NCI-H345 (cell line): ENCODE results near the gene FBXO10.
"Not testable (repeated sequence)": the region's sequence is repeated elsewhere in the genome, so short reads cannot be mapped to it uniquely, and the experiment has no call there.

Experiments used
- DNase-seq: peaks from one replicate; lab custom pipeline; 2025; lab: John Stamatoyannopoulos, UW

FBXO10 gene

DNA sequence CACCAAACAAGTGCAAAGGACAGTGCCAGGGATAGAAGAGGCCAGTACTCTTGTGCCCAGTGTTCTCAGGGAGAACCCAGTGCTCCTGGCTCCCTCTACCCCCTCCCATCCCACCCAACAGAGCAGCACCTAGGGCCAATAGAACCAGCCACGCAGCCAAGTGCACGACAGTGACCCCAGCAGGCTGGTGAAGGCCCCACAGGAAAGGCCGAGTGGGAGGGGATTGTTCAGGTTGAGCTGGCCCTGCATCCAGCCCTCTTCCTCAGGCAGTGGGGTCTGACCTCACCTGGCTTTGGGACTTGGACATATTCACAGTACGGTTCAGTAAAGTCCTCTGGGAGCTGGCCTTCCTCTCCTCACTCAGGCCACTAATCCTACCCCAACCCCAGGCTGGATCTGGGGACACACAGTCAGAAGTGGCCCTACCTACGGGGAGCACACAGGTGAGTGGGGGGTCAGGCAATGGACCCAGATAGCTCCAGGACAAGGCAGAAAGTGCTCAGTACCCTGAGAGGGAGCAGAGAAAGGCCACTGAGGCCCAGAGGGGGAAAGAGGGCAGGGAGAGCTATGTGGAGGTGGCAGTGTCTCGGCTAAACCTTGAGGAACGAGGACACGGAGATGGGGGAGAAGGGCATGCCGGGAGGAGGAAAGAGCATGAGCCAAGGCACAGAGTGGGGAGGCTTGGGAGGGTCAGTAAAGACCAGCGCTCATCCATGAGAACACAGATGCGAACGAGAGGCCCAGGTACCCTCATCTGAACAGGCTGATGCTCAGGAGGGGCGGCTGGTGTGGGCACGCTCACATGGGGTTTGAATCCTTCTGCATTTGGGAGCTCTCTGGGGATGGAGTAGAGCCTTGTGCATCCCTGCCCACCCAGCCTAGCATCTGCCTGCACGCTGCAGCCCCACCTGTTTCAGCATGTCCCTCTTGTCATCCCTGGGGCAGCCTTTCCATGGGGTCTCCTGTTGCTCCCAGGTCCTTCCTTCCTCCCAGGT is 64.9 kb downstream of the FBXO10 start:
- no peak for DNase-seq

DNA sequence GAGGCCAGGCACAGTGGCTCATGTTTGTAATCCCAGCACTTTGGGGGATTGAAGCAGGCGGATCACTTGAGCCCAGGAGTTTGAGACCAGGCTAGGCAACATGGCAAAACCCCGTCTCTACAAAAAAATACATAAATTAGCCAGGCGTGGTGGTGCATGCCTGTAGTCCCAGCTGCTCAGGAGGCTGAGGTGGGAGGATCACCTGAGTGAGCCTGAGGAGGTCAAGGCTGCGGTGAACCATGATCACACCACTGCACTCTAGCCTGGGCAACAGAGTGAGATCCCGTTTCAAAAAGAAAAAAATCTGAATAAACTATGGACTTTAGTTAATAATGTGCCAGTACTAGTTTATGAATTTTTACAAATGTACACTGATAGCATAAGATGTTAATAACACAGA is 66.1 kb downstream of the FBXO10 start:
- not testable (repeated sequence) for DNase-seq

DNA sequence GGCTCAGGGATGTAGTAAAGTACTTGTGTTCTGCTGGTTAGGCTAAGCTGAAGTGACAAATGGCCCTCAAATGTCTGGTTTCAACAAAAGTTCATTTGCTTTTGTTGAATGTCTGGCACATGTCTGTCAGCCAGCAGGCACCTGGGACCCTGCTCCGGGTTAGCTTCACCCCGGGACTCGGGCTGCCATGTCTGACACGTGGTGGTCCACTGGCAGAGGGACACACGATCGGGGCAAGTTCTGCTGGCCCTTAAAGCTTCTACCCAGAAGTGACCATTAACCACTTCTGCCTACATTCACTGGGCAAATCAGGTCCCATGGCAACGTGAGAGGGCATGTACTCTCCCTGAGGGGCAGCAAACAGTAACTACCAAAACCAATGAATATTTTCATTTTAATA is 66.6 kb downstream of the FBXO10 start:
- no peak for DNase-seq

DNA sequence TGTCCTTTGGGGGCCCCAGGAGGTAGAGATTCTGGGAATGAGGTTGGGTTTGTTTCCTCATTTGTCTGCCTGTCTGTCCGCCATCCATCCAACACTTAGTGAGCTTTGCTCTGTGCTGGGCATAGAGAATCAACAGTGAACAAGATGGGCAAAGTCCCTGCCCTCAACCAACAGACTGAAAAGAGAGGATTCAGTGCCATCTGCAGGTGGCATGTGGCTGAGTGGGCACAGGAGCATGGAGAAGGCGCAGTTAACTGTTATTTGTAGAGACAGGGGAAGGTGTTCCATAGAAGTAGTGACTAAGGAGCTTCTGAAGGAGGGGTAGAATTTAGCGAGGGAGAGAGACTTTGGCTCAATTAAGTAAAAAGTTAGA is 67.4 kb downstream of the FBXO10 start:
- DNase-seq, result no peak

DNA sequence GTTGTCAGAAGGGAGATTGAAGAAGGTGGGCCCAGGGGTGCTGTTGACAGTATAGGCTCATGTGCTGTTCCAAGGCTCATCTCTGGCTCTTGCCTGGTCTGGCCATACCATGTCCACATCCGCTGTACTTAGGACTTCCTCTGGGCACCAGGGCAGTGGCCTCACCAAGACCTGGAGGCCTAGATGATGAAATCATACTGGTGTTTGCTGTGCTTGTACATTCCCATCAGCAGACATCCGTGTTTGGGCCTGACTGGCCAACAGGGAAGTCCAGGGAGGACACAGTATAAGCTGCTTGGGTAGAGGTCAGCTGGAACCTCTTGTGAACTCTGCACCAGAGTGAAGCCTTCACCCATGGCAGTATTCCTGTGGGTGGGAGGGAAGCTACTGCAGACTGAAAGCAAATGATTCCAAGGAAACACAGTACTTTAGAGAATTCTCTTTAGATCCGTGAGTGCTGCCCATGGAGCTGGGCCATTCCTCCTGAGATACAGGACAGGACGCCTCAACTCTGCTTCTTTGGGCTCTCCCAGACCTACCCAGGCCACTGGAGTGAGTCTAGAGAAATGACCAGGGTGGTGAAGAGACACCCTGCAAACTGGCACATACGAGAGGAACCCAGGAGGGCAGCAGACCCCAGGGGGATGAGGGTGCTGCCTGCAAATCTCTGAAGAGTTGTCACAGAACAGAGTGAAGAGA is 67.9 kb downstream of the FBXO10 start:
- DNase-seq, result no peak

DNA sequence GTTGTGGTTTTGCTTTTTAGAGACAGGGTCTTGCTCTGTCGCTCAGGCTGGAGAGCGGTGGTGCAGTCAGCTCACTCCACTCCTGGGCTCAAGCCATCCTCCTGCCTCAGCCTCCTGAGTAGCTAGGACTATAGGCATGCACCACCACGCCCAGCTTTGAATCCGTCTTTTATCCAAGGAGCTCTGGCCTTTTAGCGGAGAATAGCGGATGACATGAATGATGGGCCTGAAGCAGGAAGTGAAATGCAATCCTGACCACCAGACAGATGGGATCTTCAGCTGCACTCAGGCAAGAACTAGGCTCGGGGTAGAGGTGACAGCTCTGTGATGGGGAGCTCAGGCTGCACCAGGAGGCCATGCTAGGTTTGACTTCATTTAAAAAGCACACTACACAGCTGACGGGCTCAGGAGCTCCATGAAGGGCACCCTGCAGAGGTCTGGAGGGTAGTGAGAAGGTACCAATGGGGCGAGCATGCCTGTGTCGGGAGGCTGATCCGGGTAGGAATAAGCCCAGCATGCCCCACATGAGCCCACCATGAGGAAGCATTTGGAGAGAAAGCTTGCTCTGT is 68.5 kb downstream of the FBXO10 start:
- DNase-seq, result no peak

DNA sequence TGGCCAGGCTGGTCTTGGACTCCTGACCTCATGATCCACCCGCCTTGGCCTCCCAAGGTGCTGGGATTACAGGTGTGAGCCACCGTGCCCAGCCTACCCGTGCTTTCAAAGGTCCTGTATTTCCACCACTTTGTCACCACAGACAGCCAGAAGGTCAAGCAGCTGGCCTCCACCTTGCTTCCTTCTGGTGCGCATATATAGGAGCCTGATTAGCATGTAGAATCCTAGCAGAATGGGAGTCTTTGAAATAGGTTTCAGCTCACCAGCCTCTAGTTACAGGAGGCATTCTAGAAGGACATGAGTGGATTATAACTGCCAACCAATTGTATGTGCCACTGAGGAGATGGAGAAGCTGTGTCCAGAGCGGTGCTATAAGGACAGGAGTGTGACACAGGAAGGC is 71.6 kb downstream of the FBXO10 start:
- DNase-seq, result no peak

DNA sequence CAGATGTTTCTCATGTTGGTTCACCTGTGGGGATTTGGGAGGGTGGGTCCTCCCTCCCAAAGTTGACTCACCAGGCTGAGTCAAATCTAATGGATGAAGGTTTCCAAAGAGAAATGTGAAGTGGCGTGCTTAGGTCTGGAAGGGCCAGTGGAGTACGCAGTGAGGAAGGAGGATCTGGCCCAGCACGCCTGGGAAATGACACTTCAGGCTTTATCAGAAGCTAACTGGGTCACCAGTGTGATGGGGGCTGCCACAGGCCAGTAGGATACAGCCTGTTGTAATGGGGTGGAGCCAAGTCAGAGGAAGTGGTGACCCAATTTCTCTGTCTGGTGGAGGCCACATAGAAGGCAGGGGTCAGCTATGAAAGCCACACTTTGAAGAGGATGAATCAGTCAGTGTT is 72.4 kb downstream of the FBXO10 start:
- DNase-seq, result no peak

DNA sequence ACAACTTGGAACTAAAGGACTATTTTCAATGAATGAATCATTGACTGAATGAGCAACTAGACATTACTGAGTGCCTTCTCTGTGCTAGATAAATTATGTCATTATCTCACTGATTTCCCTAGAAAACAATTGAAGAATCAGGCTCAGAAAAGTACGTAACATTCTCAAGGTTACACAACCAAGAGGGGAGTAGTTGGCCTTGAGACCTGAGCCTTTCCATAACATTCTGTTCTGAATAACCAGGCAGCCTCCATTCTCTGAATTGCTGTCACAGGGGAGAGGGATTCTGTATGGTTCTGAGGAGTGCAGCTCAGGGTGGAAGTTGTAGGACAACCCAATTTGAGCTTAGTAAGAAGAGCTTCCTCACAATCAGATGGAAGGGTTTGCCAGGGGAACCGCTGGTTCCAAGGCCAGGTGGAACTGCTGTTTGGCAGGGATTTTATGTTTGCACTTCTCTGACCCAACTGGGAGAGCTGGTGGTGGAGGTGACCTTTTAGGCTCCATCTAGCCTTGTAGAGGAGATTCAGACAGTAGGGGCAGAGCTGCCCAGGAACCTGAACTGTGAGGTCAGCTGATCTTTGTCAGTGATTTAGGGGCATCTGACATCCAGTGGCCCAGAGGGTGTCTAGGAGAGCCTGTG is 74.1 kb downstream of the FBXO10 start:
- DNase-seq, result no peak

DNA sequence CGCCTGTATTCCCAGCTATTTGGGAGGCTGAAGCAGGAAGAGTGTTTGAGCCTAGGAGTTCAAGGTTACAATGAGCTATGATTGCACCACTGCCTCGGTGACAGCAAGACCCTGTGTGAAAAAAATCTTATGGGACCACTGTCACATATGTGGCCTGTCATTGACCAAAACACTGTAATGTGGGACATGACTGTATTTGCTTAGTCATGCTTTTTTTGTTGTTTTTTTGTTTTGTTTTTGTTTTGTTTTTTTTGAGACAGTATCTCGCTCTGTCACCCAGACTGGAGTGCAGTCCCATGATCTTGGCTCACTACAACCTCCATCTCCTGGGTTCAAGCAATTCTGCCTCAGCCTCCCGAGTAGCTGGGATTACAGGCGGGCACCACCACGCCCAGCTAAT is 76.9 kb downstream of the FBXO10 start:
- DNase-seq, result no peak

DNA sequence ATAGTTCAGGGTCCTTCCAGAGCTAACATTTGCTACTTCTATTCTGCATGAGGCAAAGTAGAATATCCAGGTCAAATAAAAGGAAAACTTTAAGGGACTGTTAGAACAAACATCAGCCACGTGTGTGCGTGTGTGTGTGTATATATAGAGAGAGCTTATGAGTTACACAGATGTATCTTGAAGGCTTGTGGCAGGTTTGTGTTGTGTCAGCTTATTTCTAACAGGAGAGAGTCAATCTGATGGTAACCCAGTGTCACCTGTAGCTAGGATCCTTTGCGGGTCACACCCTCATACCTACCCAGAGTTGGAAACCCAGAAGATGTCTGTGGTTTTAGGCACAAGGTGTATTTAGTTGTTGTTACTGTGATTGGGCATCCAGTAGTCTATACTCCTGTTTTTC is 77.7 kb downstream of the FBXO10 start:
- DNase-seq, result no peak

DNA sequence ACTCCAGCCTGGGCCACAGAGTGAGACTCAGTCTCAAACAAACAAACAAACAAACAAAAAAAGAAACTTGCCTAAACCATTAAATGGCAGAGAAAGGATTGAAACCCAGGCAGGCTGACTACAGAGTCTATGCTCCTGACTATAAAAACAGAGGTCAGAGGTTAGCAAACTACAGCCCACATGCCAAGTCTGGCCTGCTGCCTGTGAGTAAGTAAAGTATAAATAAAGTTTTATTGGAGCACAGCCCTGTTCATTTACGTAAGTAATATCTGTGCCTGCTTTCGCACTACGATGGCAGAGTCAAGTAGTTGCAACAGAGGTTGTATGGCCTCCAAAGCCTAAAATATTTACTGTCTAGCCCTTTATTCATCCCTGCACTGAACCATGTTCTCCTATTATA is 78.9 kb downstream of the FBXO10 start:
- no peak for DNase-seq

DNA sequence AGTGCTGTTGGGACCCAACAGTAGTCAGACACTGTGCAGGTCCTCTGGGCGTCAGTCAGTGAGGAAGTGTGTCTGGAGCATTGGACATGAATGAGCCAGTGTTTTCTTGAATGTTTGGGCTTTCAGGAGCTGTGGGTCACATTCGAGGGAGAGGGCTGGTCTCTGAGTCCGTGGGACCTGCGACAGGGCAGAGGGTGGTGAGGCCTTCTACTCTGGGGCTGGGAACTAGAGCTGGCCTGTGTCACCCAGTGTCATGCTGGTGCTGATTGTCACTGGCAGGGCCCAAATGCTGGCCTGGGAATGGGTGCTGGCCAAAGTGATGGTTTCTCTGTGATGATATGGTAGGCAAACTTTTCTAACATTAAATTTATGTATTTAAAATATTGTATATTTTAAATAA is 80.2 kb downstream of the FBXO10 start:
- no peak for DNase-seq

DNA sequence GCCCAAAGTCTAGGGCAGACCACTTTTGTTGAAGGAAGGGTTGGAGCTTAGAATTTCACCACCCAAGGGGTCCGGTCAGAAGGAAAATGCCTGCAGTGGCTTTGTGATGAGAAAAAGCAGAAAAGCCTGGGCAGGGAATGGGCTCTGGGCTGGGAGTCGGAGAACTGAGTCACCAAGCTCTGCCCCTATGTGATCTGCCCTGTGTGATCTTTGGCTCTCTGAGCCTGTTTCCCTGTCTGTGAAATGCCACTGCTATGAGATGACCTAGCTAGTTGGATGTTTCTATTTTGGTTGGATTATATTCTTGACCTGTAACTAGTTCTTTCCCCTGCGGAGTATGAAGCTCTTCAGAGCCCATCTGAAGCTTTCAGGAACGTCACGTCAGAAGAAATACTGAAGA is 80.6 kb downstream of the FBXO10 start:
- DNase-seq, result no peak

DNA sequence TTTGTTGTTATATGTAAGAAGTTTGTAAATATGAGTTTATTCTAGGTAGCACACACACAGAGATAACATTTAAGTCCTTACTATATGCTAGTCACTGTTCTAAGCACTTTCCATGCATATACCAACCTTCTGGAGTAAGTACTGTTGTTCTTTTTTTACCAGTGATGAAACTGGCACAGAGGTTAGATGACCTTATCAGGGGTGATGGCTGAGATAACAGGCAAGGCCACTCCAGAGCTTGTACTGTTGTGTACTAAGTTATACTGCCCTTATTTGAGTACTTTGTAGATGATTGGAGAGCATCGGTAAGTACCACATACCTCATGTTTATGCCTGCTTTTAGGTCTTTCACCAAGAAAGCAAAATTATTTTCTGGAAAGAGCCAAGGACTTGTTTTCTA is 84.2 kb downstream of the FBXO10 start:
- no peak for DNase-seq

DNA sequence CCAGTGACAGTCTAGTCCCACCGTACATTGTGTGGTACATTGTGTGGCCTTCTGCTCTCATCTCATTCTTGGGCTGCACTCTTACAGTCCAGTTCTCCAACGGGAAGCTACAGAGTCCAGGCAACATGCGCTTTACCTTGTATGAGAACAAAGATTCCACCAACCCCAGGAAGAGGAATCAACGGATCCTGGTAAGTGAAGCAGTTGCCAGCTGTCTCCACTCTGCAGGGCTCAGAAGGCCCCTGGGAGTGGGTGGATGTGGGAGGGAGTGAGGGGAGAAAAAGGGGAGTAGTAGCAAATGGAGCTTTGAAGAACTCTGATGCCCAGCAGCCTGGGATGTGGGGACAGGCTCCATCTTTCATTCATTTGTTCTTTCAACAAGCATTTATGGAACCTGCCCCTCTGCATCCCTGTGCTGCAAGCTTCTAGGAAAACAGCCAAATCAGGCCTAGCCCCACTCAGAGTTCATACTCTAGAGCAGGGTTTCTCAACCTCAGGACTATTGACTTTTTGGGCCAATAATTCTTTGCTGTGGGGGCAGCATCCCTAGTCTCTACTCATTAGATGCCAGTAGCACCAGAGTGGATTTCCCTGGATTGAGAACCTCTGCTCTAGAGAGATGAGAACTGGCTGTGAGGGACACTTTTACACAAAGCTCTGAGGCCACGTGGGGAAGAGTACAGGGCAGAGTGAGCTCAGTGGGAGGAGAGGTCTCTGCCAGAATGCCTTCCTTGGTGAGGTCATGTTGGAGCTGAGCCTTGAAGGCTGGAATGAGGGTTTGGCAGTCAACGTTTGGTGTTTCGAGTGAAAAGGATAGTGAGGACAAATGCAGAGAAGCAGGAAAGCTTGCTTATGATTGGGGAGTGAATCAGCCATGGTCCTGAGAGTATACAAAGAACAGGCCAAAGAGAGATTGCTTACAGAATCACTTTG is 89.3 kb downstream of the FBXO10 start:
- DNase-seq, result no peak

DNA sequence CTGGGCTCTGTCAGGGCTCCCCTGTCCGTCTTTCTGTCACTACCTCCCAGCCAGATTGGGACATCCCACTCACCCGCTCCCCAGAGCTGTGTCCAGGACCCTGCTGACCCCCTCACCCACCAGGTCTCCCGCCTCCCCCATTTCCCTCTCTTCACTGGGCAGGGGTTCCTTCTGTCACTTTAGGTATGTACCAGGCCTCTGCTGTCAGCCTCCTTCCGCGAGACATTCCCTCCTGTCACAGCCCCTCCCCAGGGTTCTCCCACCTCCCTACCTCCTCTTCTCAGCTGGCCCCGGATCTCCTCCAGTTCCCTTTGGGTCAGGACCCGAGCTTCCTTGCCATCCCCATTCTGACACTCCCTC is 89.9 kb downstream of the FBXO10 start:
- no peak for DNase-seq

DNA sequence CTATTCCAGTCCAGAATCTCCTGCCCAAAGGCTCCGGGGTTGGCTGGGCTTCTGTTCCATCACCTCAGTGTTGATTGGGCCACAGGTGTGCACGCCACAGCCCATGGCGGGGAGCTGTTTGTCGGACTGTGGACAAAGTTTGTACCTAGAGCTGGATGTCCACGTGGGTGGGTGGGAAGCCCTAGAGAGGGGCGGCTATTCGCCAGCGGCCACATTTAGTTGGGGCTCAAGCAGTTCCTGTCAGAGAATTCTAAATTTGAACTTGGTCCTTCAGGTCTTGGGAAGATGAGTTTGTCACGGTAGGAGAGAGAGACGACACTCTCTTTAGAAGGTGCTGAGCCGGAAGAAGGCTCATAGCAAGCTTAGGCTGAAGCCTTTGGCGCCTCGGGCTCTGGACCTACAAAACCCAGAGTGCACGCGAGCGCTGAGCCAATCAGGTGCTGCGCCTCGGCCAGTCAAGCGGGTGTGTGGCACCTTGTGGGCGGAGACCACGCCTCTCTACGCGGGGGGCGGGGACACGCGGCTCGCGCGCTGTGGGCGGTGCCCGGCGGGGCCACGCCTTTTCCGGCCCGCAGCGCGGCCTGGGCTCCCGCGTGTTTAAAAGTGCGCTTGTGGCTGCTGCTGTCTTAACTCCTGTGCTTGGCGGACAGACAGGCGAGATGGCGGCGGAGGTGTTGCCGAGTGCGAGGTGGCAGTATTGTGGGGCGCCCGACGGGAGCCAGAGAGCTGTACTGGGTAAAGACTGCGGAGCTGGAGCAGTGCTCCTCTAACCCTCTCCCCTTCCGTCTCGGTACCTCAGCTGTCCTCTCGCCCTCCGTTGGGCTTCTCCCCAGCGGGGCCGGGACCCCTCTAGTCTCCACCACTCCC is 90.6 kb downstream of the FBXO10 start, which contains the start of gene POLR1E:
Gene POLR1E, plus strand, starts transcription at position 560 of the 867 bp plus-strand sequence. Its CDS starts 100 bp downstream, at position 660.
- peak; percentile 96 for DNase-seq

DNA sequence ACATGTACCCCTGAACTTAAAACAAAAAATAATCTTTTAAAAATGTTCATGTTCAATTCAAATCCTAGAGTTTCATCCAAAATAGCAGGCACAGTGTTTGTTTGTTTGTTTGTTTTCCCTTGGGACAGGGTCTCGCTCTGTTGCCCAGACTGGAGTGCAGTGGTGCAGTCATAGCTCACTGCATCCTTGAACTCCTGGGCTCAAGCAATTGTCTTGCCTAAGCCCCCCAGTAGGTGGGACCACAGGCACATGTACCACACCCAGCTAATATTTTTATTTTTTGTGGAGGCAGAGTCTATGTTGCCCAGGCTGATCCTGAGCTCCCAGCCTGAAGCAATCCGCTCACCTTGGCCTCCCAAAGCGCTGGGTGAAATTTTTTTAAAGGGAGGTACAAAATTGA is 95.4 kb downstream of the FBXO10 start:
- no peak for DNase-seq

DNA sequence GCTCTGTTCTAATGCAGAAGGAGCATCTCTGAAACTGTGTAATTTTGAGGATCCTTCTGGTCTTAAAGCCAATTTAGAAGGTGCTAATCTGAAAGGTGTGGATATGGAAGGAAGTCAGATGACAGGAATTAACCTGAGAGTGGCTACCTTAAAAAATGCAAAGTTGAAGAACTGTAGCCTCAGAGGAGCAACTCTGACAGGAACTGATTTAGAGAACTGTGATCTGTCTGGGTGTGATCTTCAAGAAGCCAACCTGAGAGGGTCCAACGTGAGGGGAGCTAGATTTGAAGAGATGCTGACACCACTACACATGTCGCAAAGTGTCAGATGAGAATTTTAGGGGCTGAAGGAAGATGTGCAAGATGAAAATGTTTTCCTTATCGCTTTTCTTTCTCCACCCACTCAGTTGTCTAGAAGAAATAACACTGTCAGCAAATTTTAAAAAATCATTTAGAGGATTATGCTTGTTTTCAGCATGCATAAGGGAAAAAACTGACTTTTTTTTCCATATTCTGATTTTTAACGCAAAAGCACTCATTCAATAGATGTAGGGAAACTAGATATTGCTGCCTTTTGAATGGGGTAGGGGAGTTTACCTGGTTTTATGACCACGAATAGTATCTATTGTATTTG is 98.1 kb downstream of the FBXO10 start:
- not testable (repeated sequence) for DNase-seq
